ENCODE data around the gene SPTBN1.

The SPTBN1 gene

GRCh38 chr2:54429054-54429453, 27.1 kb upstream of the SPTBN1 start:
- Mint-ChIP-seq H3K9me3 (no peaks in the 10 kb centered on the region), H3K4me1 (peaks cover 7% of the 10 kb centered on the region), H3K27ac (no peak overlapping the region), H3K27me3 (ENCODE audit: low read depth, poor library complexity) (peaks cover 4% of the 10 kb centered on the region), H3K4me3 (no peak overlapping the region), H3K36me3 (ENCODE audit: low read depth) (no peaks in the 10 kb centered on the region)
- no peak for DNase-seq
- TF ChIP-seq CTCF (IDR thresholded peaks at IDR 0.05) = no peak

GRCh38 chr2:54429811-54430551, 26.1 kb upstream of the SPTBN1 start:
- Mint-ChIP-seq H3K36me3 (ENCODE audit: low read depth) (no peaks in the 10 kb centered on the region), H3K4me3 (no peak overlapping the region), H3K4me1 (peaks cover 7% of the 10 kb centered on the region), H3K9me3 (no peaks in the 10 kb centered on the region), H3K27ac (no peak overlapping the region), H3K27me3 (ENCODE audit: low read depth, poor library complexity) (peaks cover 4% of the 10 kb centered on the region)
- DNase-seq = no peak
- TF ChIP-seq CTCF (IDR thresholded peaks at IDR 0.05) = no peak

- H3K4me3 Mint-ChIP-seq = no peak overlapping the region
- H3K9me3 Mint-ChIP-seq = no peaks in the 10 kb centered on the region
- peaks cover 4% of the 10 kb centered on the region for H3K27me3 Mint-ChIP-seq (ENCODE audit: low read depth, poor library complexity)
- peaks cover 7% of the 10 kb centered on the region for H3K4me1 Mint-ChIP-seq
- H3K27ac Mint-ChIP-seq = no peak overlapping the region
- TF ChIP-seq CTCF (IDR thresholded peaks at IDR 0.05) = no peak
- H3K36me3 Mint-ChIP-seq (ENCODE audit: low read depth) = no peaks in the 10 kb centered on the region
- no peak for DNase-seq
Observed at GRCh38 chr2:54430649-54431048, 25.5 kb upstream of the SPTBN1 start.

GRCh38 chr2:54432251-54433015, 23.7 kb upstream of the SPTBN1 start:
- H3K9me3 Mint-ChIP-seq = no peaks in the 10 kb centered on the region
- H3K4me1 Mint-ChIP-seq = peaks cover 7% of the 10 kb centered on the region
- no peak overlapping the region for H3K4me3 Mint-ChIP-seq
- no peak for TF ChIP-seq CTCF (IDR thresholded peaks at IDR 0.05)
- H3K36me3 Mint-ChIP-seq (ENCODE audit: low read depth) = no peaks in the 10 kb centered on the region
- peak overlapping the region; percentile 25 for H3K27ac Mint-ChIP-seq
- H3K27me3 Mint-ChIP-seq (ENCODE audit: low read depth, poor library complexity) = peaks cover 4% of the 10 kb centered on the region
- no peak for DNase-seq

- Mint-ChIP-seq H3K4me1 (peaks cover 7% of the 10 kb centered on the region), H3K9me3 (no peaks in the 10 kb centered on the region), H3K36me3 (ENCODE audit: low read depth) (no peaks in the 10 kb centered on the region), H3K4me3 (no peak overlapping the region), H3K27ac (no peak overlapping the region), H3K27me3 (ENCODE audit: low read depth, poor library complexity) (peaks cover 4% of the 10 kb centered on the region)
- no peak for TF ChIP-seq CTCF (IDR thresholded peaks at IDR 0.05)
- no peak for DNase-seq
Observed at GRCh38 chr2:54434229-54434628, 21.9 kb upstream of the SPTBN1 start.

Data from nephron progenitor cell (in vitro differentiated cells).